Nephron (organoid): ENCODE results near the gene ARHGEF33.

Experiments
- H3K27ac Mint-ChIP-seq, 3 experiments: 2 replicates each; pipeline ENCODE4 v1.8.0; 2020; ENCODE audit warnings: mixed read lengths in 3 of 3, mild to moderate bottlenecking in 2 of 3, moderate library complexity in 1 of 3
- H3K27me3 Mint-ChIP-seq: 2 replicates; pipeline ENCODE4 v1.8.0; 2021; ENCODE audit warnings: low read depth, mild to moderate bottlenecking, moderate library complexity, mixed read lengths
- H3K36me3 Mint-ChIP-seq: 2 replicates; pipeline ENCODE4 v1.8.0; 2020; ENCODE audit warnings: low read depth, mixed read lengths
- H3K4me1 Mint-ChIP-seq: 2 replicates; pipeline ENCODE4 v1.8.0; 2020; ENCODE audit warnings: mixed read lengths
- H3K4me3 Mint-ChIP-seq, 3 experiments: 2 replicates each; pipeline ENCODE4 v1.8.0; 2020; ENCODE audit warnings: mild to moderate bottlenecking in 3 of 3, mixed read lengths in 3 of 3, moderate library complexity in 2 of 3
- H3K9me3 Mint-ChIP-seq: 2 replicates; pipeline ENCODE4 v1.8.0; 2020; ENCODE audit warnings: mixed read lengths
- TF ChIP-seq, protein P1 (sequence below), 3 experiments: fragments of 200-600 bp; sonication (generic); IDR thresholded peaks; one replicate each; pipeline ENCODE4 v1.5.0; 2021; ENCODE audit warnings: antibody characterized with exemption in 3 of 3; ENCODE audit not compliant: unreplicated experiment in 3 of 3

The ARHGEF33 gene

DNA sequence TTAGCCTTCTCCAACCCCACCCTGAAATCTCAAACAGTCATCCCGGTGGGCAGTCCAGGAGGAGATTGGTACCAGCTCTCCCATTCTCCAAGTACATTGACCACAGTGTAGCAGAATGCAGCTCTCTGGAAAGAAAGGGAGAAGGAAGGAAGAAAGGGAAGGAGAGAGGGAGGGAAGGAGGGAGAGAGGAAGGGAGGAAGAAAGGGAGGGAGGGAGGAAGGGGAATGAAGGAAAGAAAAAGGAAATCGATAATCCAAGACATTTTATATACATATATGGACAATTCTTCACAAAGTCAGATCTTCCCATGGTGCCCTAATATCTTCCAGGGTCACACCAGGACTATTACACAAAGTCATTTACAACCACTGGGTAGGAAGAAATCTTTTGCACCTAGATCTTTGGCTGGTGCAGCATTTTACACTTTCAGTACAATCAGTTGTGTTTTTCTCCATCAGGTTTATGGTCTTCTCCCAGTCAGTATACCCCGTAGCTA, 58.8 kb downstream of the ARHGEF33 start:
- Mint-ChIP-seq H3K36me3 (no peaks in the 10 kb centered on the region), H3K9me3 (no peaks in the 10 kb centered on the region), H3K4me1 (no peaks in the 10 kb centered on the region), H3K4me3 (no peak overlapping the region), H3K27ac (no peak overlapping the region), H3K27me3 (no peaks in the 10 kb centered on the region)
- TF ChIP-seq, protein P1, sequence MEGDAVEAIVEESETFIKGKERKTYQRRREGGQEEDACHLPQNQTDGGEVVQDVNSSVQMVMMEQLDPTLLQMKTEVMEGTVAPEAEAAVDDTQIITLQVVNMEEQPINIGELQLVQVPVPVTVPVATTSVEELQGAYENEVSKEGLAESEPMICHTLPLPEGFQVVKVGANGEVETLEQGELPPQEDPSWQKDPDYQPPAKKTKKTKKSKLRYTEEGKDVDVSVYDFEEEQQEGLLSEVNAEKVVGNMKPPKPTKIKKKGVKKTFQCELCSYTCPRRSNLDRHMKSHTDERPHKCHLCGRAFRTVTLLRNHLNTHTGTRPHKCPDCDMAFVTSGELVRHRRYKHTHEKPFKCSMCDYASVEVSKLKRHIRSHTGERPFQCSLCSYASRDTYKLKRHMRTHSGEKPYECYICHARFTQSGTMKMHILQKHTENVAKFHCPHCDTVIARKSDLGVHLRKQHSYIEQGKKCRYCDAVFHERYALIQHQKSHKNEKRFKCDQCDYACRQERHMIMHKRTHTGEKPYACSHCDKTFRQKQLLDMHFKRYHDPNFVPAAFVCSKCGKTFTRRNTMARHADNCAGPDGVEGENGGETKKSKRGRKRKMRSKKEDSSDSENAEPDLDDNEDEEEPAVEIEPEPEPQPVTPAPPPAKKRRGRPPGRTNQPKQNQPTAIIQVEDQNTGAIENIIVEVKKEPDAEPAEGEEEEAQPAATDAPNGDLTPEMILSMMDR (IDR thresholded peaks at IDR 0.05; ENCODE audit: unreplicated experiment in 3 of 3), result no peak

DNA sequence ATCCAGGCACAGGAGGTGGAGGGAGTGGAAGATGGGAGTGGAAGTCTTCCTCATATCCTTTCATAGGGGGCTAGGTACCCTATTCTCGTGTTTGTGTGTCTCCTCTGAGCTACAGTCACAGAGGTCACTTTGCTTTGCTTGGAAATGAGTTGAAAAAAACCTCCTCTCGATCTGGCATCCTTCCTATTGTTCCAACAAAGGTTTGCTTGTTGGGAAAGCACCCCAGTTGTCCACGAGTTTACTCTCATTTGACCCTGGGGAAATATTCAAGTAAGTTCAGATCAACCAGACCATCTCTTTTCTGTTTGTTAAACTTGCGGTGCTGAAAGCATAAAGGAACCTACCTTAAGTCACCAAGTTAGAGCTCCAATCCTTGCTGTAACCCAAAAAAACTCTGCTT, 59.3 kb downstream of the ARHGEF33 start:
- no peaks in the 10 kb centered on the region for H3K36me3 Mint-ChIP-seq

DNA sequence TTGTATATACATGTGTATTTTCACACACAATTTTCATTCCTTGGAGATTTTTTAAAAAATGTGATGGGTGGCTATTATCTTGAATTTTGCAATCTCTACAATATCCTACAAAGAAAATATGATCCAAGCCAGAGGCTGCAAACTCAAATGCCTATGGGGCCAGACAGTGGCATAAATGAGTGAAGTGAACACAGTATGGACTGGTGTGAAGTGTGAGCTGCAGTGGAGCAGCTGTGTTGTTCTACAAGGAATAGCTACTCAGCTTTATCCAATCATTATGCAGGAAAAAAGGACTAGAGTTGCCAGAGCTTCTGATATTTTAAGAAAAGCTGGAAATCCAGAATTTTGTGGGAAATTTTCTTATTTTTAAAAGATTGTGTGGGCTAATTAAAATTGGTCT, 62.1 kb downstream of the ARHGEF33 start:
- H3K4me1 Mint-ChIP-seq, result no peaks in the 10 kb centered on the region
- H3K9me3 Mint-ChIP-seq, result no peaks in the 10 kb centered on the region

More for the DNA sequence above, 59.3 kb downstream of the ARHGEF33 start:
- no peak overlapping the region for H3K4me3 Mint-ChIP-seq
- no peak overlapping the region for H3K27ac Mint-ChIP-seq
- no peaks in the 10 kb centered on the region for H3K4me1 Mint-ChIP-seq
- H3K9me3 Mint-ChIP-seq, result no peaks in the 10 kb centered on the region
- H3K27me3 Mint-ChIP-seq, result no peaks in the 10 kb centered on the region
- TF ChIP-seq, protein P1 (IDR thresholded peaks at IDR 0.05; ENCODE audit: unreplicated experiment in 3 of 3), result no peak

DNA sequence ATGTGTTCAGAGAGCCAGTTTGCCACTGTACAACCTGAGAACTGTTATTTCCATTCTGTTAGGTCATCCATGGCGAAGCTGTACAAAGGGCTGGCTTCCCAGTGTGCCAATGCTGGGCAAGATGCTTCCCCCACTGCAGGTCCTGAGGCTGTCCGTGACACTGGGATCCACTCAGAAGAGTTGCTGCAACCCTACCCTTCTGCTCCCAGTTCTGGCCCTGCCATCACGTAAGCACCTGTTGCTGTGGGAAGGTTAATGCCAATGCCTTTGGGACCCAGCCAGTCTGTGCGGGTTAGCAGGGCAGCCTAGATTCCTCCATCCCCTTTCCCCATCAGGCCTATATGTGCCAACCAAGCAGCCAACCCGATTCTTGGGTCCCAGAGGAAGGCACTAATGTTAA, 68.3 kb downstream of the ARHGEF33 start:
- H3K4me1 Mint-ChIP-seq, result no peaks in the 10 kb centered on the region
- H3K4me3 Mint-ChIP-seq, result no peak overlapping the region
- H3K36me3 Mint-ChIP-seq, result peaks cover 4% of the 10 kb centered on the region
- H3K27ac Mint-ChIP-seq, result no peak overlapping the region
- H3K27me3 Mint-ChIP-seq, result no peaks in the 10 kb centered on the region
- TF ChIP-seq, protein P1 (IDR thresholded peaks at IDR 0.05; ENCODE audit: unreplicated experiment in 3 of 3), result no peak
- H3K9me3 Mint-ChIP-seq, result no peaks in the 10 kb centered on the region

More for the DNA sequence above, 62.1 kb downstream of the ARHGEF33 start:
- TF ChIP-seq, protein P1 (IDR thresholded peaks at IDR 0.05; ENCODE audit: unreplicated experiment in 3 of 3), result no peak
- H3K27me3 Mint-ChIP-seq, result no peaks in the 10 kb centered on the region
- H3K36me3 Mint-ChIP-seq, result no peaks in the 10 kb centered on the region
- no peak overlapping the region for H3K4me3 Mint-ChIP-seq
- H3K27ac Mint-ChIP-seq, result no peak overlapping the region

DNA sequence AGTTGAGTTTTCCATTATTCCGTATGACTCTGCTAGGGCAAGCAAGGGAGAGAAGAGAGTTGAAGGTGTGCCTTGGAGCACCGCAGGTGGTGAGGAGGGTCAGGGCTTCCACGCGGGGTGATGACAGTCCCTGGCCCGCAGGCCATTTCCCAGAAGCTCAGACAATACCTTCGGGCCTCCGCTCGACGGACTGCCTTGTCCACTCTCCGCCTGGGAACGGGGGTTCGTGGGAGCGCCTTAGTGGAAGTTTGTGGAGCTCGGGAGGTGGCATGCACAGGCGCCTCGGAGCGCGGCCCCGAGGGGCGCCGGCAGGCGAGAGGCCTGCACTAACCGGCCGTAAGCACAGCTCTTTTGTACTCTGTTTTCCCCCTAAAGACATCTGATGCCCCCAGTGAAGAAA, 69.8 kb downstream of the ARHGEF33 start:
- Mint-ChIP-seq H3K4me1 (no peaks in the 10 kb centered on the region), H3K27ac (no peak overlapping the region), H3K4me3 (no peak overlapping the region), H3K36me3 (peaks cover 4% of the 10 kb centered on the region), H3K9me3 (no peaks in the 10 kb centered on the region), H3K27me3 (no peaks in the 10 kb centered on the region)
- TF ChIP-seq, protein P1 (IDR thresholded peaks at IDR 0.05; ENCODE audit: unreplicated experiment in 3 of 3), result no peak

DNA sequence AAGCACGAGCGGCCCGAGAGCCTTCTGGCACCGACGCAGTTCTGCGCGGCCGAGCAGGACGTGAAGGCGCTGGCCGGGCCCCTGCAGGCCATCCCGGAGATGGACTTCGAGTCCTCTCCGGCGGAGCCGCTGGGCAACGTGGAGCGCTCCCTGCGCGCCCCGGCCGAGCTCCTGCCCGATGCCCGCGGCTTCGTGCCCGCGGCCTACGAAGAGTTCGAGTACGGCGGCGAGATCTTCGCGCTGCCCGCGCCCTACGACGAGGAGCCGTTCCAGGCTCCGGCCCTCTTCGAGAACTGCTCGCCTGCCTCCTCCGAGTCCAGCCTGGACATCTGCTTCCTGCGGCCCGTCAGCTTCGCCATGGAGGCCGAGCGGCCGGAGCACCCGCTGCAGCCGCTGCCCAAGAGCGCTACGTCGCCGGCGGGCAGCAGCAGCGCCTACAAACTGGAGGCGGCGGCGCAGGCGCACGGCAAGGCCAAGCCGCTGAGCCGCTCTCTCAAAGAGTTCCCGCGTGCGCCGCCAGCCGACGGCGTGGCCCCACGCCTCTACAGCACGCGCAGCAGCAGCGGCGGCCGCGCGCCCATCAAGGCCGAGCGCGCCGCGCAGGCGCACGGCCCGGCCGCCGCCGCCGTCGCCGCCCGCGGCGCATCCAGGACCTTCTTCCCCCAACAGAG, 70.4 kb downstream of the ARHGEF33 start:
- TF ChIP-seq, protein P1 (IDR thresholded peaks at IDR 0.05; ENCODE audit: unreplicated experiment in 3 of 3), result no peak
- H3K4me1 Mint-ChIP-seq, result no peaks in the 10 kb centered on the region
- no peaks in the 10 kb centered on the region for H3K9me3 Mint-ChIP-seq
- no peak overlapping the region for H3K4me3 Mint-ChIP-seq
- H3K36me3 Mint-ChIP-seq, result peaks cover 4% of the 10 kb centered on the region
- H3K27ac Mint-ChIP-seq, result no peak overlapping the region
- no peaks in the 10 kb centered on the region for H3K27me3 Mint-ChIP-seq
